Endothelial cell of umbilical vein (primary cell): ENCODE results near the gene HPGD. TPM values are rescaled to one million over a fixed set of nuclear protein-coding genes. Genes with fewer than 3 reads are reported as not detected.

ENCODE experiments used
- BruUV-seq: library from RNA; stranded (reverse); fragments of 400-500 nt; replicated peaks from 2 replicates; lab custom pipeline; 2021; lab: Mats Ljungman, UMichigan
- CTCF ChIA-PET: fragments of 300-600, 350-600 bp; sonication (Branson Sonifier 250); formaldehyde crosslinking; loops from one replicate; lab custom pipeline; 2021; ENCODE audit warnings: antibody characterized with exemption, inconsistent platforms; lab: Charles Lee
- POLR2A ChIA-PET: fragments of 300-600, 350-600 bp; sonication (Branson Sonifier 250); formaldehyde crosslinking; loops from one replicate; lab custom pipeline; 2021; ENCODE audit warnings: antibody characterized with exemption, inconsistent platforms; lab: Charles Lee
- DNase-seq: peaks from one replicate; pipeline ENCODE4 v3.0.0-alpha.2; 2011; ENCODE audit warnings: low read depth, low spot score
- FAIRE-seq: peaks from 2 replicates; lab custom pipeline; 2011; peaks lifted over from hg19 to GRCh38; lab: Jason Lieb, UNC
- H2AFZ ChIP-seq: 2 replicates; pipeline ENCODE4 v1.6.0; 2012; ENCODE audit warnings: low read depth, low read length, control low read depth, inconsistent platforms
- H3K27ac ChIP-seq: 2 replicates; pipeline ENCODE4 v1.5.1; 2011; ENCODE audit warnings: low read depth, mild to moderate bottlenecking, control low read depth, low read length, moderate library complexity; ENCODE audit not compliant: insufficient read depth
- H3K27me3 ChIP-seq, 2 experiments: 2 replicates each; pipeline versions ENCODE4 v1.6.0 to v1.6.1; 2011; ENCODE audit warnings: low read length in 2 of 2, mixed read lengths in 1 of 2; ENCODE audit not compliant: control insufficient read depth in 2 of 2, insufficient read depth in 2 of 2
- H3K36me3 ChIP-seq, 2 experiments: 2 replicates in 1 of 2; 3 replicates in 1 of 2; pipeline ENCODE4 v1.5.1; 2011; ENCODE audit warnings: low read length in 2 of 2, mild to moderate bottlenecking in 1 of 2, moderate library complexity in 1 of 2; ENCODE audit not compliant: control insufficient read depth in 2 of 2, insufficient read depth in 2 of 2; ENCODE audit errors: extremely low read depth in 1 of 2
- H3K4me1 ChIP-seq: 3 replicates; pipeline ENCODE4 v1.5.1; 2011; ENCODE audit warnings: mild to moderate bottlenecking, low read length; ENCODE audit not compliant: control insufficient read depth, insufficient read depth; ENCODE audit errors: extremely low read depth
- H3K4me2 ChIP-seq: 2 replicates; pipeline ENCODE4 v1.6.1; 2011; ENCODE audit warnings: low read length, control low read depth, mixed read lengths; ENCODE audit not compliant: insufficient read depth
- H3K4me3 ChIP-seq, 3 experiments: fragments of 200-600 bp in 1 of 3; sonication (generic), shearing (Covaris generic) in 1 of 3; replicated peaks in 1 of 3; 2 replicates each; pipeline ENCODE4 v1.5.1; 2011 to 2016; ENCODE audit warnings: control low read depth in 3 of 3, low read length in 3 of 3, mild to moderate bottlenecking in 2 of 3, inconsistent platforms in 1 of 3, low read depth in 1 of 3, moderate library complexity in 1 of 3; ENCODE audit not compliant: insufficient read depth in 1 of 3
- H3K79me2 ChIP-seq: 2 replicates; pipeline ENCODE4 v1.6.0; 2012; ENCODE audit warnings: low read length, inconsistent platforms; ENCODE audit not compliant: control insufficient read depth, insufficient read depth
- H3K9ac ChIP-seq: replicated peaks from 2 replicates; pipeline ENCODE3; 2011; ENCODE audit warnings: low read length, control low read depth; ENCODE audit not compliant: insufficient read depth; ENCODE audit errors: extremely low read depth
- H3K9me1 ChIP-seq: replicated peaks from 3 replicates; pipeline ENCODE4 v1.6.0; 2011; ENCODE audit warnings: mild to moderate bottlenecking, low read length; ENCODE audit not compliant: control insufficient read depth, insufficient read depth; ENCODE audit errors: extremely low read depth
- H3K9me3 ChIP-seq: replicated peaks from 2 replicates; pipeline ENCODE4 v1.5.1; 2012; ENCODE audit warnings: low read length, inconsistent platforms; ENCODE audit not compliant: control insufficient read depth, insufficient read depth
- H4K20me1 ChIP-seq: replicated peaks from 2 replicates; pipeline ENCODE3; 2011; ENCODE audit warnings: mild to moderate bottlenecking, low read length; ENCODE audit not compliant: control insufficient read depth, insufficient read depth; ENCODE audit errors: extremely low read depth
- CTCF ChIP-seq, 2 donors: IDR thresholded peaks; 1 replicate in 1 of 2; 2 replicates in 1 of 2; pipeline ENCODE4 v1.5.1; 2011; ENCODE audit warnings: low read length in 2 of 2, mild to moderate bottlenecking in 2 of 2, moderate library complexity in 2 of 2, control low read depth in 1 of 2, inconsistent platforms in 1 of 2, low read depth in 1 of 2; ENCODE audit not compliant: insufficient read depth in 1 of 2; ENCODE audit errors: extremely low read depth in 1 of 2
- EZH2 ChIP-seq: IDR thresholded peaks from 2 replicates; pipeline ENCODE4 v1.6.1; 2012; ENCODE audit warnings: borderline replicate concordance, low read depth, mild to moderate bottlenecking, moderate library complexity, low read length, inconsistent platforms; ENCODE audit not compliant: severe bottlenecking
- FOS ChIP-seq: IDR thresholded peaks from 2 replicates; pipeline ENCODE4 v1.6.1; 2011; ENCODE audit warnings: mild to moderate bottlenecking, low read length, moderate library complexity, borderline replicate concordance; ENCODE audit not compliant: insufficient read depth
- GATA2 ChIP-seq: IDR thresholded peaks from 2 replicates; pipeline ENCODE4 v1.7.0; 2011; ENCODE audit warnings: low read depth, mild to moderate bottlenecking, moderate library complexity, mixed read lengths, low read length; ENCODE audit not compliant: insufficient read length, insufficient read depth
- JUN ChIP-seq: IDR thresholded peaks from 2 replicates; pipeline ENCODE4 v1.6.1; 2011; ENCODE audit warnings: borderline replicate concordance, low read depth; ENCODE audit not compliant: insufficient read length, insufficient read depth
- MAX ChIP-seq: IDR thresholded peaks from 2 replicates; pipeline ENCODE4 v1.6.1; 2011; ENCODE audit not compliant: insufficient read depth, insufficient read length
- MYC ChIP-seq: IDR thresholded peaks from one replicate; pipeline ENCODE4 v1.6.1; 2011; ENCODE audit warnings: mild to moderate bottlenecking, low read depth, low read length
- POLR2A ChIP-seq: IDR thresholded peaks from 2 replicates; pipeline ENCODE4 v1.6.1; 2012; ENCODE audit warnings: low read depth, mild to moderate bottlenecking, control low read depth, low read length
- POLR2AphosphoS5 ChIP-seq: IDR thresholded peaks from 2 replicates; pipeline ENCODE4 v1.6.1; 2012; ENCODE audit warnings: low read depth, mild to moderate bottlenecking, control low read depth, low read length, moderate library complexity; ENCODE audit not compliant: insufficient read depth
- dilution Hi-C: fragments of 300-500 bp; cut with MboI; formaldehyde crosslinking; loops from one replicate; pipeline ENCODE4 v1.15.0; 2019; ENCODE audit warnings: low sequenced_read_pairs; ENCODE audit not compliant: extremely low pct_ligation_motif_present
- intact Hi-C: fragments of 100-400 bp; cut with micrococcal nuclease; formaldehyde crosslinking; loops from one replicate; pipeline ENCODE4 v1.10.0; 2022
- polyA plus RNA-seq, 4 experiments: library from polyadenylated mRNA; depleted of rRNA in 3 of 4; stranded (reverse) in 3 of 4; unstranded in 1 of 4; fragments of >200 nt; gene quantifications; 2 replicates each; pipeline versions ENCODE4 v1.2.1 to v1.2.3, GENCODE V29; 2011 to 2012; ENCODE audit warnings: missing spikeins in 1 of 4
- total RNA-seq: library from RNA; stranded (reverse); gene quantifications from 2 replicates; pipeline ENCODE4 v1.2.3, GENCODE V29; 2021

Gene HPGD
- total and polyA plus RNA-seq, 2 donors (not counting 3 experiments of a cell fraction or from before 2014, with no cell fraction given), result not detected

GRCh38 chr4:174538876-174539250 lies 16.6 kb upstream of the HPGD start:
- dilution Hi-C loops, result no loop called here
- H3K27ac ChIP-seq, result no peak overlapping the region
- no peak for FAIRE-seq

More at GRCh38 chr4:174538876-174539250, 16.6 kb upstream of the HPGD start:
- POLR2A ChIA-PET, result no interaction called here
- Histone ChIP-seq H3K4me2 (no peak overlapping the region), H3K79me2 (no peaks in the 10 kb centered on the region), H3K4me1 (no peaks in the 10 kb centered on the region), H3K9me3 (peaks cover 2% of the 10 kb centered on the region), H3K9ac (no peak overlapping the region), H3K36me3 (no peaks in the 10 kb centered on the region), H3K9me1 (no peaks in the 10 kb centered on the region), H3K4me3 (no peak overlapping the region), H2AFZ (no peak overlapping the region), H4K20me1 (no peaks in the 10 kb centered on the region), H3K27me3 (no peaks in the 10 kb centered on the region)
- TF ChIP-seq JUN (no peak), GATA2 (no peak), EZH2 (no peak), CTCF (IDR thresholded peaks at IDR 0.05; ENCODE audit: extremely low read depth in 1 of 2, insufficient read depth in 1 of 2, low read depth in 1 of 2, low read length in 2 of 2) (no peak), POLR2A (no peak), POLR2AphosphoS5 (no peak), MYC (no peak), MAX (no peak), FOS (no peak)
- intact Hi-C loops, result no loop called here
- BruUV-seq, result no TSS peak
- CTCF ChIA-PET, result no interaction called here
- no peak for DNase-seq
